Posterior cingulate gyrus (tissue), 11 donors: ENCODE data around the gene C1S.
A peak's percentile ranks its signal among the peaks of the same experiment; 100 is the strongest.
"Not testable (repeated sequence)": the region's sequence is repeated elsewhere in the genome, so short reads cannot be mapped to it uniquely, and the experiment has no call there.

Source experiments
- DNase-seq, 10 donors: peaks; one replicate each; pipeline versions ENCODE4 v3.0.0 to v3.0.0-alpha.2; 2020 to 2021; ENCODE audit warnings: mixed read lengths in 3 of 10
- intact Hi-C: fragments of 100-400 bp; cut with DNase I; formaldehyde crosslinking; loops from one replicate; pipeline ENCODE4 v1.15.1; 2023

C1S gene

GRCh38 chr12:7099290-7099996 lies 38.9 kb downstream of the C1S start:
- intact Hi-C loops: loop anchor here (10.0 kb wide), 1 partner anchor 125 kb away; the partner anchor contains the start of genes EMG1 and PHB2
- peak in 1 of 10 donors; percentile 42 for DNase-seq

GRCh38 chr12:7100239-7100638 lies 39.7 kb downstream of the C1S start:
- intact Hi-C loops: no loop called here
- DNase-seq: no peak

GRCh38 chr12:7101047-7101693 lies 40.7 kb downstream of the C1S start:
- no peak for DNase-seq
- intact Hi-C loops: no loop called here

- no peak for DNase-seq
- intact Hi-C loops: no loop called here
Observed at GRCh38 chr12:7101694-7102131, 41.2 kb downstream of the C1S start.

GRCh38 chr12:7102582-7102981 lies 42.1 kb downstream of the C1S start:
- intact Hi-C loops: no loop called here
- DNase-seq: no peak

- peak in 1 of 10 donors; percentile 44 for DNase-seq
- intact Hi-C loops: no loop called here
Observed at GRCh38 chr12:7103837-7104584, 43.5 kb downstream of the C1S start.

- intact Hi-C loops: no loop called here
- DNase-seq: no peak
Observed at GRCh38 chr12:7106082-7106481, 45.6 kb downstream of the C1S start.

- peak in 3 of 10 donors; percentile 10 to 36 (median 26) for DNase-seq
- intact Hi-C loops: not testable (repeated sequence)
Observed at GRCh38 chr12:7107181-7107580, 46.7 kb downstream of the C1S start.

GRCh38 chr12:7107636-7108002 lies 47.1 kb downstream of the C1S start:
- peak in 1 of 10 donors; percentile 53 for DNase-seq
- intact Hi-C loops: no loop called here

- intact Hi-C loops: no loop called here
- DNase-seq: peak in 5 of 10 donors; percentile 26 to 90 (median 79)
Observed at GRCh38 chr12:7108003-7108795, 47.7 kb downstream of the C1S start.

GRCh38 chr12:7108796-7109571 lies 48.5 kb downstream of the C1S start, which contains the start of gene C1RL:
Gene C1RL (minus strand): TSS chr12:7109214. CDS start chr12:7109180, 34 bp downstream.
- DNase-seq: peak; percentile 57 to 96 (median 82)
- intact Hi-C loops: no loop called here

- peak in 1 of 10 donors; percentile 29 for DNase-seq
- intact Hi-C loops: no loop called here
Observed at GRCh38 chr12:7109572-7109920, 49.0 kb downstream of the C1S start.

- intact Hi-C loops: loop anchor here (10.0 kb wide), 1 partner anchor 166 kb away; the partner anchor contains the start of genes C12orf57 and RNU7-1
- DNase-seq: peak in 2 of 10 donors; percentile 24 to 34
Observed at GRCh38 chr12:7110661-7111060, 50.1 kb downstream of the C1S start.

- peak in 1 of 10 donors; percentile 6 for DNase-seq
Observed at GRCh38 chr12:7112041-7112440, 51.5 kb downstream of the C1S start.

GRCh38 chr12:7113389-7113871 lies 52.9 kb downstream of the C1S start:
- intact Hi-C loops: loop anchor here (10.0 kb wide), 1 partner anchor 169 kb away; the partner anchor contains the start of genes C12orf57 and RNU7-1
- peak in 3 of 10 donors; percentile 27 to 73 (median 49) for DNase-seq

More at GRCh38 chr12:7112041-7112440, 51.5 kb downstream of the C1S start:
- intact Hi-C loops: loop anchor here (10.0 kb wide), 1 partner anchor 167 kb away; the partner anchor contains the start of genes C12orf57 and RNU7-1

GRCh38 chr12:7114008-7114407 lies 53.5 kb downstream of the C1S start:
- peak in 1 of 10 donors; percentile 38 for DNase-seq
- intact Hi-C loops: loop anchor here (10.0 kb wide), 1 partner anchor 169 kb away; the partner anchor contains the start of genes C12orf57 and RNU7-1

GRCh38 chr12:7114851-7115250 lies 54.3 kb downstream of the C1S start:
- intact Hi-C loops: loop anchor here (10.0 kb wide), 1 partner anchor 170 kb away; the partner anchor contains the start of genes C12orf57 and RNU7-1

GRCh38 chr12:7116196-7116595 lies 55.7 kb downstream of the C1S start:
- intact Hi-C loops: loop anchor here (10.0 kb wide), 1 partner anchor 171 kb away; the partner anchor contains the start of genes C12orf57 and RNU7-1
- no peak for DNase-seq

More at GRCh38 chr12:7114851-7115250, 54.3 kb downstream of the C1S start:
- DNase-seq: peak in 1 of 10 donors; percentile 8
